GM18861 (cell line): Measurements from ENCODE around the gene ADGRA1.

Source experiments
- ATAC-seq: cut with Tn5 transposase; IDR thresholded peaks from one replicate; pipeline ENCODE4 v1.9.1; 2021; ENCODE audit not compliant: unreplicated experiment

The ADGRA1 gene

GRCh38 chr10:133160826-133161471 is 73.2 kb downstream of the ADGRA1 start:
- ATAC-seq = no peak

- no peak for ATAC-seq
These were observed 73.9 kb downstream of the ADGRA1 start for GRCh38 chr10:133161486-133162109.

GRCh38 chr10:133162178-133162909 is 74.6 kb downstream of the ADGRA1 start:
- ATAC-seq = no peak

GRCh38 chr10:133162910-133163856 is 75.5 kb downstream of the ADGRA1 start:
- no peak for ATAC-seq

- ATAC-seq = no peak
These were observed 76.4 kb downstream of the ADGRA1 start for GRCh38 chr10:133163889-133164815.

GRCh38 chr10:133164816-133165555 is 77.3 kb downstream of the ADGRA1 start:
- ATAC-seq = no peak

- no peak for ATAC-seq
These were observed 78.1 kb downstream of the ADGRA1 start for GRCh38 chr10:133165556-133166503.

- ATAC-seq = no peak
These were observed 78.7 kb downstream of the ADGRA1 start for GRCh38 chr10:133166504-133166827.

GRCh38 chr10:133166828-133167692 is 79.3 kb downstream of the ADGRA1 start:
- no peak for ATAC-seq

- no peak for ATAC-seq
These were observed 80.2 kb downstream of the ADGRA1 start for GRCh38 chr10:133167693-133168616.

- ATAC-seq = no peak
These were observed 80.9 kb downstream of the ADGRA1 start for GRCh38 chr10:133168617-133169031.

GRCh38 chr10:133169173-133169947 is 81.6 kb downstream of the ADGRA1 start:
- ATAC-seq = no peak

GRCh38 chr10:133170092-133170491 is 82.4 kb downstream of the ADGRA1 start:
- ATAC-seq = no peak

- ATAC-seq = no peak
These were observed 86.3 kb downstream of the ADGRA1 start for GRCh38 chr10:133173860-133174640.
